HG02840 (cell line): ENCODE results near the gene INPP4B.

Experiments
- ATAC-seq: cut with Tn5 transposase; IDR thresholded peaks from one replicate; pipeline ENCODE4 v1.9.1; 2021; ENCODE audit warnings: mild to moderate bottlenecking, moderate library complexity, moderate number of reproducible peaks; ENCODE audit not compliant: unreplicated experiment, low FRiP score

INPP4B gene

DNA sequence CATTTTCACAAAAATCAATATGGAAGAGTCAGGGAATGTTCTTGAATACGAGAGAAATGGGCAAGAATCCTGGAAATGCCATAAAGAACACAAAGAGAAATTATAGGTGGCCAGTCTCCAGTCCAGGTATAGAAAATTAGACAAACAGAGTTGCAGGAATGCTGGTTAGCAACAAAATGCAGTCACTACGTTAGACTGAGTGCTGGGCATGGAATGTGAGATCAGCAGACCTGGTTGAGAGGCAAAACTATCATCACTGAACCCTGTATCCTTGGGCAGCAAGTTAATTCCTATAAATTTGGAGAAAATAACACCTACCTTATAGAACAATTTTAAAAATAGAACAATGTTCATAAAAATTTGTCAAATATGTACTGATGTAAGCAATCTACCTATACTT is 417.4 kb downstream of the INPP4B start:
- no peak for ATAC-seq

DNA sequence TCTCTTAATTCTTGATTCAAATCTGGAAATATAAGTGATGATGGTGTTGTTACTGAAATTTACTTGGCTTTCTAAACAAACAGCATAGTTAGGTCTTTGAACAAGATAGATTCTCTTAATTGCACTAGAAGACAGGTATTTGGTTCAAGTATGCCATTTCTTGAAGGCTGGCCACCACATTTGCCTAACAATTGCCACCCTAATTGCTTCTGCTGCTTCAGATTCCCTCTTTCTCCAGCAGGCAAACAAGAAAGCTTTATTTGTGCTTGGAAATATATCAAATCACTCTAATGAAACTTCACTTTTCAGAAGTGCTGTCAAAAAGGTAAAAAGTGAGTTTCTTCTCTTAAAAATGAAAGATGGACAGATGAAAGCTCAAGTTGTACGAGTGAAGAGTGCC is 418.6 kb downstream of the INPP4B start:
- ATAC-seq: no peak

DNA sequence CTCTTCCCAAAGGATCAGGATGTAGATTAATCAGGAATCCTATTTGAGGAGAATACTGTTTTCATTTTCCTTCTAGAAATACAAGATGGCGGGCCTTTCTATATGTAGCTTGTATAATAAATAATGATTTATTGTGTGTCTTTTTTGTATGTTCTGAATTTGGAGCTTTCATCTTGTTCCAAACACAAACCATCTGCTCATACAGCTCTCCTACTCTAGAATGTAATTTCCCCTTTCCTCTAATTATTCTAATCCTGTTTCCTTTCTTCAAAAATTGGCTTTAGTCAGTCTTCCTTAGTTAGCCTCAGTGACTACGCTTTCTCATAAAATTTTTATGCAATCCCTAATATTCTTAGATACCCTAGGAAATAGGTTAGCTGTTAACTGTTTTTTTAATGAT is 422.2 kb downstream of the INPP4B start:
- no peak for ATAC-seq

DNA sequence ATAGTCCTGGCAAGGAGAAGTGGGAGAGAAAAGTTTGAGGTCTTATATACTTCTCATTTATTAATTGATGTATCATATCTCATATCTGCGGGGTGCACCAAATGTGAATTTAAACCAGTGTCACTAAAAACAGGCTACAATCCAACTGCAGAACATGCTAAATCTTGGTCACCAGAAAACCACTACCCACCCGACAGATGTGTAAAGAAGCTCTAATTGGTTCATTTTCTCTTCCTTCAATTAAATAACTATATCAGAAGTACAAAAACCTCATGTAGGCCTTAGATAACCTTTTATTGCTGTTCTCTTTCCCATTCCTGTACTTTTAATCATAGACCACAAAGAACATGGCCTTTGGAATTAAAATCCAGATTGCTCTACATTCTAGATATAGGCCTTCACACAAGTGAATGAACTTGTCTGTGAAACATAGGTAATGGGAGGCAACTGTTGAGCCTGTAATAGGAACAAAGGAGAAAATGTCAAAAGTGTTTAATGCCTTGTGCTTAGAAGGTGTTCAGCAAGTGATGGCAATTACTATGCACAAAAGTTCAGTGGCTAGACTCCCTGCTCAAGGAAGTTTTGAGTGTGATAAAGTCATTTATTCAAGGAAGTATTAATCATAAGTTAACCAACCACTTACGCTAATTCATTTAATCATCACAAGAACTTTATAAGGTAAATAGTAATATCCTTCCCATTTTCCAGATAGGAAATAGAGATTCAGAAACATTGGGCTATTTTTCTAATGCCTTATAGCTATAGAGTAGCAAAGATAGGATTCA is 425.6 kb downstream of the INPP4B start:
- ATAC-seq: no peak

DNA sequence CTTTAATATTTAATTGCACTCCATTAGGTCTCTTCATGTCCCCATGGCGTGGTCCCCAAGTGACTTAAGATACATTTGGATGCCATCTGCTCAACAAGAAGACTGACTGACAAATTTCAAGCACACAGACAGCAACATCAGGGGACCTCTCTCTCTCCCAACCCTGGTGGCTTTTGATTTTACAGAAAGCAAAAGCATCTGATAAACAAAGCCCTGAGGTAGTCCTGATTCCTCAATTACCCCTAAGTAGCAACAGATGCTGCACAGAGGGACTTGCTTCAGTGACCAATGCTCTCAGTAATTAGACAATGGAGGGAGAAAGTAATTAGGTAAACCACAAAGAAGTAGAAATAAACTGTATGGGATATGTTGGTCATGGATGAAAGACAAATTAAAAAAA is 426.4 kb downstream of the INPP4B start:
- ATAC-seq: no peak

DNA sequence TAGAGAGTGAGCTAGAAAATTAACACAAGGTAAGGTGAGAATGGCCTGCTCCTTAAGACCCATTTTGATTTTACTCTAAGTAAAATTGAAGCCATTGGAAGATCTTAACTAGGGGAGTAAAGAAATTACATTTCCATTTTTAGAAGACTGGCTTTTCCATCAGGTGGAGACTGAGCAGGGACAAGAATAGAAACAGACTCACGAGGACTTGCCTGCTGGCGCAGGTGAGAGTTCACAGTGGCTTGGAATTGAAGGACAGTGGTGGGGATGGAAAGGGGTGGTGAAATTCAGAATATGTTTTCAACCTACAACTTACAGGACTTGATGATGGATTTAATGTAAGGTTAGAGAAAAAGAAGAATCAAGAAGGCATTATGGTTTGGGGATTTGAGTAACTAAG is 427.4 kb downstream of the INPP4B start:
- ATAC-seq: no peak

DNA sequence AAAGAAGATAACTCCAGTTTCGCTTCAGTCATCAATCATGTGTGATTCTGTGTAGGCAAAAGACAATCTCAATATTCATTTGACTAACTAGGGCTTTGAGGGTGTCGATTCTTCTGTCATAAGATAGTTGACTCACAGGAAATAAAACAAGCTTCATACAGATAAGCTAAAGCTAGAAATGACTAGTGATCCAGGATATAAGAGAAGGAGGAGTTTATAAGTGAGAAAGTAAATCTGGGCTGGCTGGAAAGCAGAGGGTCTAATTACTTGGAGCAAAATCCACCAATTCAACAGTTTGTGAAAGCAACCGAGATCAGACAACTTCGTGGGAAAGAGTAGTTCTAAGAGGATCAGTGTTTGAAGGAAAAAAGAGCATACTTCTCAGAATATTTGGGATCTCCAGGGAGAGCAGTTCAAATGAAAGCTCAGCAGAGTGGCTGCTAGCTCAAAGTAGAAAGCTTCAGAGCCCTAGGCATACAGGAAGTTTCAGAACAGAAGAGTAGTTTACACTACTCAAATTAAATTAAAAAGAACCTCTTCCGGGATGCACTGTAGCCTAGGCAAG is 429.3 kb downstream of the INPP4B start:
- ATAC-seq: no peak

DNA sequence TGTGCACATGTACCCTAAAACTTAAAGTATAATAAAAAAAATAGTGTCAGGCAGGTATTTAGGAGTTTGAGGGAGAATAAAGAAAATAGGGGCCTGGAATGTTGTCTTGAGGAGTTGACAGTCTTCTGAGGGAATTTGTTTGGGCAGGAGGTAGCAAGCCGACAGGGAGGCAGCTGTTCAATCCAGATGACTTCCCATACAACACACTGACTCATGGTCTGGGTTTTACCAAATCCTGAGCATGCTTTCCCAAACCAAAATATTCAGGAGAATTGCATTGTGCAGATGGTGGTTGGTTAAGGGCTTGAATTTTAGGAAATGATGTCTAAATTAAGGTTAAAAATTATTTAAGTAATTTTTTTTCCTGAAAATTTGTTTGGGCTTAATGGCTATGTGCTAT is 430.0 kb downstream of the INPP4B start:
- no peak for ATAC-seq

DNA sequence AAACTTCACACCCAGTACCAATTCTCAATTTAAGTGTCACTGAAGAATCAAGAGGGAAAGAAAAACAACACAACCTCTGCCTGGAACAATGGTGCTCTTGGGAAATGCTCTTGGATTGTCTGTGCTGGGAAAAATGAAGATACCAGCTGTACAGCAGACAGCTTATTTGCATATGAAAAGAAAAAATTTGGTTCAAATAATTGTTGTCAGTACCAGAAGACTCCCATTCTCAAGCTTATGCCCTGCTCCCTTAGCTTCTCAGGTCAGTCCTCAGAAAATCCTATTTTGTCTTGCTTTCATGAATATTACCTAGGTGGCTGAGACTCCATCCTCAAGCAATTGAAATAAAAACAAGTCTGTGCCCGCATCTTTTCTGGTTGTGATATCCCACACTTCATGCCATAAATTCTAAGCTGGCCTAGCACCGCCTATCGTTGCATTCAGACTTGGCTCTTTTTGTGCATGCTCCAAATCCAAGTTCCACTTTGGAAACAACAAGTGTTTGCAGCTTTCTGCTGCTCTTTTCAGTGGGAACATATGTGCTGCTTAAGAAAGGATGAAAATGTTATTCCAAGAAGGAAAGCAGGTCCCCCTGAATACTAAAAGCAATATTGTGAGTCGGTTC is 431.6 kb downstream of the INPP4B start:
- no peak for ATAC-seq

DNA sequence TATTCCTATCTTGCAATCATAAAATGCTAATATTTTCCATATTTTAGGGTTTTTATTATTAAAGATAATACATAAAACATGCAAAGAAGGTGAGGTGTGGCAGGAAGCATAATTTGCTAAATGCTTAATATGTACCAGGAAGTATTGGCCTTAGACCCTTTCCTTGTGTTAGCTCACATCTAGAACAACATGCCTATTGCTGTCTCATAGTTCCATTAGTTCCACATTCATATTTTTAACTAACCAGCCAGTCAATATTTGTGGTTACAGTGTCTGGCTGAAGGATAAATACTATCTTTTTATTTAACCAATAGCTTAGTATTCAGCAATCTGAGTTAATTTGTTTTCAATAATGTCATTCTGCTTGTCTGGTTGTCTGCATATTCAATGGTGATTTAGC is 432.6 kb downstream of the INPP4B start:
- ATAC-seq: no peak

DNA sequence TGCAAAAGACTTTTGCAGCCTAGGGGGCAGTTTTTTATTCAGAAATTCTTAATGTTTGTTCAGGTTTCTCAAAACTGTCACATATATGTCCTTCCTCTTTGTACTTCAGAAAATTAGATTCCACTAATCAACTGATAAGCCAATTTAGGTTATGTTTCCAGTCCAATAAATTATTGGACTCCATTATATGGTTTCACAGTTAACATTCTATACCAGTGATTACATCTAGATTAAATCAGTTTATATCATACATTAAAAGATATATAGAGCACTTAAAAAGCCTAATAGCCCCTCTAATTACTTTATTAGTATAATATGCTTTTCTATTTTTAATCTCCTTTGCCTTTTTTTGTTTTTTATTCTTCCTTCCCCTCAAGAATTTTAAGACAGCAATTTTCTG is 434.1 kb downstream of the INPP4B start:
- ATAC-seq: no peak

DNA sequence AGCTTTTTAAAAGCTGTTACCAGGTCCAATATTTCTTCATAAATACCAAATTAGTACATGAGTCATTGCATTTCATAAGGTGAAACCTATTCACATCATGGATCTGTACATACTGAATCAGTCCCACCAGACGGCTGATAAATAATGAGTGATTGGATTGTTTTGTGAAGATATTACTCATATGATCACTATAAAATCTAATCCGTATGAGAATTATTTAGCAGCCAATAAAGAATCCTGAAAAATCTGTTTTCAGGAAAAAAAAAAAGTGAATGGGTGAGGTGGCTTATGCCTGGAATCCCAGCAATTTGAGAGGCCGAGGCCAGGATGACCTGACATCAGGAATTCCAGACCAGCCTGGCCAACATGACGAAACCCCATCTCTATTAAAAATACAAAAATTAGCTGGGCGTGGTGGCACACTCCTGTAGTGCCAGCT is 438.1 kb downstream of the INPP4B start:
- ATAC-seq: no peak

DNA sequence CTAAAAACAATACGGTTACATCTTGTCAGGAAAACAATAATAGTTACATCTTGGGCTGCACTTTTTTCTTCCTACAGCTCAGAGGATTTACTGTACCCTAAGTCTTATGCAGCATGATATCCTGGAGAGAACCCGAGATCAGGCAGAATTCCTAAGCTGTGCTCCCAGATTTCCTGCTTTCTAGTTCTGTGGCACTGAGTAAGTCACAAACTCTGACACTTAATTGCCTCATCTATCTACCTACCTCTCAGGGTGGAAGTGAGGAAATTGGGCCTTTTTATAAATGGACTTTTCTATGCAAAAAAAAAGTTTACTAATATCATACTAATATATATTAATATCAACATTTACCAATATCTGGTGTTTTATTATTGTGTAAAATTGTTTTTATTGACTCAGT is 438.5 kb downstream of the INPP4B start:
- no peak for ATAC-seq

DNA sequence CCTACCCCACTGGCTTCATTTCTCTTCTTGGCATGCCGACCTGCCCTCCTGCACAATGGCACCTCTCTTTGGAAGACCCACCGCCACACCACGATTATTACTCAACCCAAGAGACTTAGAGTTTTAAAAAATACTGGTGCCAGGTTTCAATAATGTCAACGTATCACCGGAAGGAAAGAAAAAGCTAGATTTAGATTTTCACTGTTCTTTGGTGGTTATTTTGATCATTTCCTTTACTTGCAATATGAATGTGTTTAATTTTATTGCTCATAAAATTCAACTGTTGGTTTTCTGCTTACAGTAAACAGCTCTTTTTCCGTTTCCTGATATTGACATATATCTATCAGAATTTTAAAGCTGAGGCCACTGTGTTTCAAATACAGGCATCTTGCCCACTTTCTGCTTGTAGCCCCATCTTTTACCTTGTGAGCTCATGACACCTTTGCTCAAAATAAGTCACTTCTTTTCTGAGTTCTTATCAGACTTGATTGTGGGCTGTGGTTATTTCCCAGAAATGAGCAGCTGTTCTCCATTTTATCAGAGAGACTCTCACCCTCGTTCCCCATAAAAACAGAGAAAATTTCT is 439.1 kb downstream of the INPP4B start:
- ATAC-seq: no peak

DNA sequence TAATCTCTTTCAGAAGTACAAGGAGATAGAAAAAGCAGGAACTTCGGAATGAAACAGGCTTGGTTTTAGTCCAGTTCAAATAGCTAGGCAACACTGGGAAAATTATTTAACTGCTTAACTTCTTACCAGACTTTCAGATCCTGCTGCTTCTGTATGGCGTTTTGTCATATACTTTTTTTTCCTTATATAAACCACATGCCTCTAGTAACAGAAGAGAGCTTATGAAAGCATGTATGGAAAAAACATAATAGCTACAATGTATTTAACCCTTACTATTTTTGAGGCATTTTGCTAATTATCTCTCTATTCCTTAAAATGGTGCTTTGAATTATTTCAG is 439.6 kb downstream of the INPP4B start:
- ATAC-seq: no peak

DNA sequence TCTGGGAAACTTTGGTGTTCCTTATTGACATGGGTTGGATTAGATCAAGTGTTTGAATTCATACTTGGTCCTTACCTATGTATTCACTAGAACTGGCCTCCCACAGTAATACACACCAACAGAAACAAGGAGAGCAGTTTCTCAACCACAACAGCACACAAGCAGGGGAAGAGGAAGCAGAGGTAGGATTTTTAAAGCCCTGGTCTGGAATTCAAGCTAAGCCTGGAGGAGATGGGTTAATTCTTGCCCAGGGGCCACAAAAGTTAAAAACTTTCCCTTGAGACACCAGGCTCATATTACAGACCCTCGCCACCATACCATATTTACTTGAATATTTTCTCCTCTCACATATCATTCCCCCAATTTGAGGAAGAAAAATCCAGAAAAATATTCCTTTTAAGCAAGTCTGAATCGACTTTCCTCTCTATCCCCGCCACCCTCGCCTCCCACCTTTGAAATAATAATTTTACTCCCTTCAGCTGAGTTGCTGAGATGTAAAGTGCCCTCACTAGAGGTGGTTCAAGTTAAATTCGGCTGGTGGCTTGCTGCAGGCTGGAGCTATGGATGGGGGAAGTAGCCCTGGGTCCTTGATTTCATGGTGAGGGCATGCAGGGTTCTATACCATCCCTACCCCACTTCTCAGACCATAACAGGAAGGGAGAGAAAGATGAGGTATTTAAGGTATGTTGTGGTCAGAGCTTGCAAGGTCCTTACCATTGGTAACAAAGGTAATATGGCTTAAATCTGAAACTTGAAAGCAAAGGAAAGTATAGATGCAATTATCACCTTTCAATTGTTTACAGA is 440.2 kb downstream of the INPP4B start:
- no peak for ATAC-seq

DNA sequence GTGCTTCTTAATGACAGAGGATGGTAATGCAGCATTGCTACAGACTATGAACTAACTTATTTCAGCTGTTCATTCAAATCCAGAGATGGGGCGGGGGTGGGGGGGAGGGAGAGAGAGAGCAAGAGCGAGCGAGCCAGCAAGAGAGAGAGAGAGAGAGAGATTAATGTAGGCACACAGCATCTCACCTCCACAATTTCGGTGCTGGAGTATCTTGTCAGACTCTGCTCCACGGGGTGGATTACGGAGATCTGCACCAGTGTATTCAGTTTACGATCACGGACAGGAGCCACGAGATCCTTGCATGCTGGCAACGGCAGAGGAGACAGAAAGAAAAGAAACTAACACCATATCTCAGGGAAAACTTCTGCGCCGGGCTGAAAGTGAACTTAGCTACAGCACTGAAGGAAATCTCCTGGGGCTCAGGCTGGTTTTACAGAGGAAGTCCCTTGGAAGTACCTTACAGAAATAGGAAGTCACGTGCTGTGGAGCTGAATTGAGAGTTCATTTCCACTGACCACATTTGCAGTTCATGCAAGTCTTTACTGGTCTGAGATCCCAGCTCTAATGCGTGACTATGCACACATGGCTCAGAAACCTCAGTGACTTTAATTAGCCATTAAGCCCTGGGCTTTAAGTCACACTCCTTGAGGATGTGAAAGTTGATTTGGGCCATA is 440.9 kb downstream of the INPP4B start:
- no peak for ATAC-seq

DNA sequence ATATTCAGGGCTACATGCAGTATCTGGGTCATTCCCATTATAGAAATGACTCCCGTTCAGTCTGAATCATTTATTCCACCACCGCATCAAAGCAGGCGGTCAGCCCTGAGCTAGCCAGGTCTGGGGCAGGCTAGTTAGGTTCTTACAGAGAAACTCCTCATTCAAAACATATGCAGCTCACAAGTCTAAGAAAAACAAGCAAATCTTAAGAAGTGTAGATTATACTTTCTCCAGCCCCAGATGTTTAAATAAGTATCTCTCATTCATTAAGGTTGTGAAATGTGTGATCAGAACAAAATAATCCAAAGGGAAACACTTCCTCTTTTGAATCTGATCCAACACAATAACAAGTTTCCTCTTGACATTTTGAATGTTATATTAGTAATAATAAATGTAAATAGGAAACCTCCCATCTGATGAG is 441.9 kb downstream of the INPP4B start:
- ATAC-seq: no peak

DNA sequence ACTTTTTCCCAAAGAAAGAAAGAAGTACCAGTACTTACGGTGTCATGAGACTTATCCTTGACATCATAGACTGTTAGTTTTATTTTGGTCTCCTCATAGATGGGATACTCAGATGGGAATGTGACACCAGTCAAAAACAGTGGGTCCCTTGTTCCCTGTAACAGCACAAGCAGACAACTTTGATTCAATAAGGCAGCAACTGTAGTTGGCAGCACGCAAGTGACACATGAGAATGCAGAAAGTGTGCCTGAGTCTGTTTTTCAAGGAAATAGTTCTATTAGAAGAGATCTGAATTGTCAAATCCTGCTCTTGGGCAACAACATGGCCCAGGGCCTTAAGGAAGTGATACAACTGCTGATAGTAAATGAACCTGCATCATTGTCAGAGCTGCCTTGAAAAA is 443.2 kb downstream of the INPP4B start:
- ATAC-seq: no peak

DNA sequence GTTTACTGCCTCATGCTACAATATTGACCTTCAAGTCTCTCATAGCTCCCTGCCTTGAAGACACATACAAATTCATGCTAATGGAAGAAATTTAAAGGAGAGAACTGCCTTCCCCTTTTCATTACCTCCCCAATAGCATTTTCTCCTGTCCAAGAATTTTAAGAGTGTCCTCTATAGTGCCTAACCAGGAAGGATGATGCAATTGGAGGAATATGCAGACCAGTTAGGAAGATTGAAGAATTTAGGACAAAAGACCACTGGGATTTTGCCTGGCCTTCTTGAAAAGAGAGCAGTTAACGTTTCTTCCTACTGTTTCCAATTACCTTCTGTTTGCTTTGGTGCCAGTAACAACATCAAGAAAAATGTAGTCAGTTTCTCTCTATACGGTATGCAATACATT is 443.9 kb downstream of the INPP4B start:
- no peak for ATAC-seq
